Hematopoietic multipotent progenitor cell (in vitro differentiated cells): ENCODE results near the gene KIR2DL4. TPM values are rescaled to one million over a fixed set of nuclear protein-coding genes. Genes with fewer than 3 reads are reported as not detected.

ENCODE experiments used
- small RNA-seq: library from RNA; depleted of rRNA; stranded (forward); fragments of <200 nt; gene quantifications from one replicate; pipeline ENCODE3, GENCODE V24; 2012
- total RNA-seq: library from RNA; depleted of rRNA; stranded (reverse); fragments of >200 nt; gene quantifications from one replicate; pipeline ENCODE4 v1.2.3, GENCODE V29; 2012

KIR2DL4 gene
- total RNA-seq, 1 donor, result under 0.01 TPM

Small RNA genes within 50 kb of the gene (small RNA-seq; reads per million reads assigned to genes)
- gene KIR3DP1, result not detected

Other genes starting within 250 kb of the KIR2DL4 start
- 12.9 TPM for gene LILRA2, start 229.8 kb upstream of the KIR2DL4 start, total RNA-seq
- gene LILRA1, start 210.0 kb upstream of the KIR2DL4 start, total RNA-seq, result 2.7 TPM
- 1.1 TPM for gene LILRB1, start 173.1 kb upstream of the KIR2DL4 start, total RNA-seq
- 0.81 TPM for gene LILRB4, start 140.6 kb upstream of the KIR2DL4 start, total RNA-seq
- not detected for gene KIR3DL3, start 79.2 kb upstream of the KIR2DL4 start, total RNA-seq
- under 0.01 TPM for gene KIR2DL3, start 65.1 kb upstream of the KIR2DL4 start, total RNA-seq
- gene KIR2DL1, start 33.8 kb upstream of the KIR2DL4 start, total RNA-seq, result not detected
- not detected for gene KIR3DL1, start 12.9 kb downstream of the KIR2DL4 start, total RNA-seq
- gene KIR2DS4, start 29.1 kb downstream of the KIR2DL4 start, total RNA-seq, result not detected
- under 0.01 TPM for gene KIR3DL2, start 46.8 kb downstream of the KIR2DL4 start, total RNA-seq
- 1.3 TPM for gene FCAR, start 70.6 kb downstream of the KIR2DL4 start, total RNA-seq
- gene NCR1, start 102.5 kb downstream of the KIR2DL4 start, total RNA-seq, result 11.3 TPM
- not detected for gene NLRP7, start 143.9 kb downstream of the KIR2DL4 start, total RNA-seq
- gene NLRP2, start 162.8 kb downstream of the KIR2DL4 start, total RNA-seq, result 4.0 TPM
- 0.54 TPM for gene GP6, start 234.7 kb downstream of the KIR2DL4 start, total RNA-seq